ENCODE results near the gene RUVBL2. TPM values are rescaled to one million over a fixed set of nuclear protein-coding genes. Genes with fewer than 3 reads are reported as not detected.

Gene RUVBL2
- 100 to 1,000 TPM in 2 of 4 donors, 10 to 100 TPM in 2; 86.0 to 106 (median 95.6) TPM for polyA plus RNA-seq (ENCODE audit: insufficient read length in 4 of 4)

GRCh38 chr19:48993175-48994034 is at the start of gene RUVBL2, which contains the start of gene GYS1:
Gene RUVBL2, plus strand, starts transcription at chr19:48993887. Its CDS starts 25 bp downstream, at chr19:48993912.
Gene GYS1, minus strand, starts transcription at chr19:48993309. Its CDS starts 197 bp downstream, at chr19:48993112.
- DNase-seq (ENCODE audit: low read depth in 4 of 4, low spot score in 2 of 4) = peak; percentile 97 to 99 (median 99)

- no peak for DNase-seq (ENCODE audit: low read depth in 4 of 4, low spot score in 2 of 4)
These were observed 48.3 kb upstream of the RUVBL2 start for GRCh38 chr19:48945415-48945814.

DNA sequence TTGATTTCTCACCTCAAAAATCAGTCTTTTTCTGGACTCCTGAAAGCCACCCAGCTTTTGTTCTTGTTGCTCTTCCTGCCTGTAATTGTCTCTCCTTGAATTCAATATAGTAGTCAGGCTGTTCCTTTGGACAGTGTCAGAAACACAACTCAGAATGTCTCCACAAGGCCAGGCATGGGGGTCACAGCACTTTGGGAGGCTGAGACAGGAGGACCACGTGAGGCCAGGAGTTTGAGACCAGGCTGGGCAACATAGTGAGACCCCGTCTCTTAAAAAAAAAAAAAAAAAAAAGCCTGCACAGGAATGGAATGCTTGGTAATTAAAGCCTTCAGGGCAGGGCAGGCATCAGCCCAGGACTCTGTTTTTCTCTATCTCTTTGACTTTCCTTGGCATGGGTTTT is 47.9 kb upstream of the RUVBL2 start:
- DNase-seq (ENCODE audit: low read depth in 4 of 4, low spot score in 2 of 4) = no peak

GRCh38 chr19:48946463-48947257 is 47.0 kb upstream of the RUVBL2 start:
- DNase-seq (ENCODE audit: low read depth in 4 of 4, low spot score in 2 of 4) = no peak

DNA sequence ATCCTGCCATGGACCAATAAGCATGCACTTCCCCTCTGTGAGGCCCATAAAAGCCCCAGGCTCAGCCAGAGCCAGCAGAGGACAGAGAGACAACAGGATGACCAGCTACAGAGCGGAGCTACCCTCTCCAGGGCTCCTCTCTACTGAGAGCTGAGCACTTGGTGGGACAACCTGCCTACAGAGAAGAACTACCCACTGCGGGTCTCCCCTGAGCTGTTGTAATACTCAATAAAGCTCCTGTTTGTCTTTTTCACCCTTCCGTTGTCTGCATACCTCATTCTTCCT is 46.5 kb upstream of the RUVBL2 start:
- DNase-seq (ENCODE audit: low read depth in 4 of 4, low spot score in 2 of 4) = no peak

DNA sequence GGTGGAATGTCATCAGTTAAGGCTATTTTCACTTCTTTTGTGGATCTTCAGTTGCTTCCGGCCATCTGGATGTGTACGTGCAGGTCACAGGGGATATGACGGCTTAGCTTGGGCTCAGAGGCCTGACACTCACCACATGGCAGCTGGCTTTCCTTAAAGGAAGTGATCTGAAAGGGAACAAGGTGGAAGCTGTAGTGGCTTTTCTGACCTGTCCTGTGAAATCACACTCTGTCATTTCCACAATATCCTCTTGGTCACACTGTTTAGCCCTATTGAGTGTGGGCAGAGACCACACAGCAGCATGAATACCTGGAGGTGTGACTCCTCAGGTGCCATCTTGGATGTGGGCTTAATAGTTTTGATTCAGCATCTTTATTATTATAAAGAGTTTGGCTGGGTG is 43.5 kb upstream of the RUVBL2 start:
- no peak for DNase-seq (ENCODE audit: low read depth in 4 of 4, low spot score in 2 of 4)

DNA sequence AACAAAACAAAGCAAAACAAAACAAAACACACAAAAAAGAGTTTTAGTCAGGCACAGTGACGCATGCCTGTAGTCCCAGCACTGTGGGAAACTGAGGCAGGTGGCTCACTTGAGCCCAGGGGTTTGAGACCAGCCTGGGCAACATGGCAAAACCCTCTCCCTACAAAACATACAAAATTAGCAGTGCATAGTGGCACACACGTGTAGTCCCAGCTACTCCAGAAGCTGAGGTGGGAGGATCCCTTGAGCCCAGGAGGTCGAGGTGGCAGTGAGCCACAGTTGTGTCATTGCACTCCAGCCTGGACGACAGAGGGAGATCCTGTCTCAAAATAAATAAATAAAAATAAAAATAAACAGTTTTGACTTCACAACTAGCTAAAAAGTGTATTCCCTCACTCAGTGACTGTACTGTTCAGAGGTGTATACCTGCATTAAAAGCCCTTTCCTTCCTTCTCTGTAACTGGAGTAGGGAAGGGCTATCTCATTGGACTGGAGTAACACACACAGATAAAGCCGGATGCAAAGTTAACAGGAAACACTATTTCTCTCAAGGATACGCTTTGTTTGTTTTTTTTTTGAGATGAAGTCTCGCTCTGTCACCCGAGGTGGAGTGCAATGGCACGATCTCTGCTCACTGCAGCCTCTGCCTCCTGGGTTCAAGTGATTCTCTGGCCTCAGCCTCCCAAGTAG is 42.7 kb upstream of the RUVBL2 start:
- no peak for DNase-seq (ENCODE audit: low read depth in 4 of 4, low spot score in 2 of 4)

DNA sequence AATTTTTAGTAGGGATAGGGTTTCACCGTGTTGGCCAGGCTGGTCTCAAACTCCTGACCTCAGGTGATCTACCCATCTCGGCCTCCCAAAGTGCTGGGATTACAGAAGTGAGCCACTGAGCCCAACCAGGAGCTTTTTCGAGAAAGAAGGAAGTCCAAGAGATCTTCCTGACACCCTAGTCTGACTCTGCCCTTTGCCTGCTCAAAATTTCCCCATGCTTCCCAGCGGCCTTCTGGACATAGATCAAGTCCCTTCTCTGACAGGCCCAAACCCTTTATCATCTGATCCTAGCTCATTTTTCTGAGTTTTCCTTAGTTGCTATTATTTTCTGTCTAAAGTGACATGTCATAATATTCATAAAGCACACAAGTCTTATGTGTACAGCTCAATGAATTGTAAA is 40.5 kb upstream of the RUVBL2 start:
- DNase-seq (ENCODE audit: low read depth in 4 of 4, low spot score in 2 of 4) = no peak

- DNase-seq (ENCODE audit: low read depth in 4 of 4, low spot score in 2 of 4) = no peak
These were observed 39.6 kb upstream of the RUVBL2 start for GRCh38 chr19:48953990-48954594.

DNA sequence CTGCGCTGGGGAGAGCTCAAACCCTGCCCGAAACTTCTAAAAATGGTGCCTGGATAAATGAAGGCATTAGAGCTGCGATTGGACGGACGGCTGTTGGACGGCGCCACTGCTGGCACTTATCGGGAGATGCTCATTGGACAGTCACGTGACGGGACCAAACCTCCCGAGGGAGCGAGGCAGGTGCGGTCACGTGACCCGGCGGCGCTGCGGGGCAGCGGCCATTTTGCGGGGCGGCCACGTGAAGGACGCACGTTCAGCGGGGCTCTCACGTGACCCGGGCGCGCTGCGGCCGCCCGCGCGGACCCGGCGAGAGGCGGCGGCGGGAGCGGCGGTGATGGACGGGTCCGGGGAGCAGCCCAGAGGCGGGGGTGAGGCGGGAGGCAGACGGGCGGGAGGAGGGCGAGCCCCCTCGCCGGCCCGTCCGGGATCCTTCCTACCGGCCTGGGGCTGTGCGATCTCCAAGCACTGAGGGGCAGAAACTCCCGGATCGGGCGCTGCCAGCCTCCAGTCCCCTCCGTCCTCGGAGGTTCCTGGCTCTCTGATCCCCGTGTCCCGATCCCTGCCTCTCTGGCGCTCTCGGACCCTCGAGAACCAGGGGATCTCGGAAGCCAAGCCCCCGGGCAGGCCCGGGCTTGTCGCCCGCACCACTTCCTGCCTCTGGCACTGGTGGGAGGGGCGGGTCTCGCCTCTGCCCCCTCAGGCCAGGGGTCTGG is 38.9 kb upstream of the RUVBL2 start, which contains the start of gene BAX:
Gene BAX (plus strand): TSS at position 281 of the 713 bp plus-strand sequence. CDS start 54 bp downstream, at position 335.
- DNase-seq (ENCODE audit: low read depth in 4 of 4, low spot score in 2 of 4) = peak in 3 of 4 donors; percentile 68 to 93 (median 87)

- no peak for DNase-seq (ENCODE audit: low read depth in 4 of 4, low spot score in 2 of 4)
These were observed 38.3 kb upstream of the RUVBL2 start for GRCh38 chr19:48955308-48955958.

GRCh38 chr19:48958006-48958405 is 35.7 kb upstream of the RUVBL2 start:
- no peak for DNase-seq (ENCODE audit: low read depth in 4 of 4, low spot score in 2 of 4)

GRCh38 chr19:48959341-48960239 is 34.1 kb upstream of the RUVBL2 start:
- DNase-seq (ENCODE audit: low read depth in 4 of 4, low spot score in 2 of 4) = no peak

- no peak for DNase-seq (ENCODE audit: low read depth in 4 of 4, low spot score in 2 of 4)
These were observed 32.5 kb upstream of the RUVBL2 start for GRCh38 chr19:48961051-48961649.

DNA sequence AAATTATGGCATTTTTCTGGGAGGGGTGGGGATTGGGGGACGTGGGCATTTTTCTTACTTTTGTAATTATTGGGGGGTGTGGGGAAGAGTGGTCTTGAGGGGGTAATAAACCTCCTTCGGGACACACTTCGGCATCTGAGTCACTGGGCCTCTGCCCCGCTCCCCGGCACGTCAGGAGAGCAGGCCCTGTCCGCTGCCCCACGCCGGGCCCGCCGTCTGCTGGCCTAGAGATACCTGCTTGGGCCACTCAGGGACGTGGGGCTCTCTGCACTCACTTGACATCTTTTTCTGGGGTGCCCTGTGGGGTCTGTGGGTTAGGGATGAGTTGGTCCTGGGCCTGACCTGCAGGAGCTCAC is 32.0 kb upstream of the RUVBL2 start:
- no peak for DNase-seq (ENCODE audit: low read depth in 4 of 4, low spot score in 2 of 4)

DNA sequence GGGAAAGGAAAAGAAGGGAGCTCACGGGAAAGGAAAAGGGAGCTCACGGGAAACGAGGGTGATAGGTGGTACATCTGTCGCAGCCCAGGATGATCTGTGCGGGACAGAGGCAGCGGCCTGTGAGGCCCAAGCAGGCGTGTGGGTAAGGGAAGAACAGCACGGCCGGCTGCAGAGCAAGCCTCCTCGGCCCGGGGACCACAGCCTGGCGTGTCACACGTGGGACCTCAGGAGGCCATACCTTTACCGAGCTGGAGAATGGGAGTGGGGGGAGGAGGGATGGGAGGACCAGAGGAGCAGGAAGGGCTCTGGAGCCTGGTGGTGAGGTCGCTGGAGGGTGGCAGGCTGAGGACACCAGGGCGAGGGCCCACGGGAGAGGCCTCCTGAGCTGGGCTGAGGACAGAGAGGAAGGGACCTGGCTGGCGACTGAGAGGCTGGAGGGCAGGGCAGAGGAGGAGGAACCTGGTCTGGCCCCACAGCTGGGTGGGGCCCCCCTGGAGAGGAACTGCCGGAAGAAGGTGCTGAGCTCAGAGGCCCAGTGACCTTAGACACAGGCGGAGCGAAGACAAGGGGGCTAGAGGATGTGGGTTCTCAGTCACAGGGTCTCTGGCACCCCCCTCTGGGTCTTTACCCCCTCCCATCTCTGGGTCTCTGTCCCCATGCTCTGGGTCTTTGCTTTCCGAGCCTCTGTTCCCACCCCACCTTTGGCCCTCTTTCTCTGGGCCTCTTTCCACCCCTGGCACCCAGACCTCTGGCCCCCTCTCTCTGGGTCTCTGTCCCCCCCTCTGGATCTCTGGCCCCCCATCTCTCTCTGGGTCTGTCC is 31.4 kb upstream of the RUVBL2 start:
- no peak for DNase-seq (ENCODE audit: low read depth in 4 of 4, low spot score in 2 of 4)

DNA sequence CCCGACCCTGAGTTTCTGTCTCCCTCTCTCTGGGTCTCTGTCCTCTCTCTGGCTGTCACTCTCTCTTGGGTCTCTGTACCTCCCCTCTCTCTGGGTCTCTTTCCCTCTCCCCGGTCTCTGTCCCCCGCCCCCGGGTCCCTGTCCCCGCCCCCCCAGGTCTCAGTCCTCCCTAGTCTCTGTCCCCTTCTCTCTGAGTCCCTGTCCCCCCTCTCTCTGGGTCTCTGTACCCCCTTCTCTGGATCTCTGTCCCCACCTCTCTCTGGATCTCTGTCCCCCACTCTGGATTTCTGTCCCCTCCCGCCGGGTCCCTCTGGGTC is 30.9 kb upstream of the RUVBL2 start:
- DNase-seq (ENCODE audit: low read depth in 4 of 4, low spot score in 2 of 4) = no peak

Data from left renal cortex interstitium (tissue), 4 donors.